GM12864 (cell line): Measurements from ENCODE around the gene RNF223.
"Not testable (repeated sequence)": the region's sequence is repeated elsewhere in the genome, so short reads cannot be mapped to it uniquely, and the experiment has no call there.

Experiments used
- DNase-seq: peaks from one replicate; pipeline ENCODE4 v3.0.0-alpha.2; 2011; ENCODE audit warnings: low read depth
- H3K4me3 ChIP-seq: 2 replicates; pipeline ENCODE4 v1.5.1; 2011; ENCODE audit warnings: mild to moderate bottlenecking, low read depth, low read length, control low read depth
- CTCF ChIP-seq: IDR thresholded peaks from 2 replicates; pipeline ENCODE4 v1.5.1; 2011; ENCODE audit warnings: low read depth, mild to moderate bottlenecking, moderate library complexity, low read length, control low read depth, inconsistent platforms; ENCODE audit errors: missing control alignments

Gene RNF223

GRCh38 chr1:1081311-1082238 lies 7.5 kb upstream of the RNF223 start:
- H3K4me3 ChIP-seq = no peak overlapping the region
- no peak for DNase-seq
- TF ChIP-seq CTCF = no peak

- no peak for DNase-seq
- TF ChIP-seq CTCF = no peak
- H3K4me3 ChIP-seq = no peak overlapping the region
Measured at GRCh38 chr1:1080951-1081310, 6.8 kb upstream of the RNF223 start.

GRCh38 chr1:1080122-1080757 lies 6.1 kb upstream of the RNF223 start:
- no peak overlapping the region for H3K4me3 ChIP-seq
- no peak for TF ChIP-seq CTCF

GRCh38 chr1:1079408-1080121 lies 5.5 kb upstream of the RNF223 start:
- DNase-seq = no peak
- no peak overlapping the region for H3K4me3 ChIP-seq

More at GRCh38 chr1:1080122-1080757, 6.1 kb upstream of the RNF223 start:
- no peak for DNase-seq

GRCh38 chr1:1077396-1077795 lies 3.3 kb upstream of the RNF223 start:
- H3K4me3 ChIP-seq, DNase-seq: not testable (repeated sequence)

More at GRCh38 chr1:1079408-1080121, 5.5 kb upstream of the RNF223 start:
- no peak for TF ChIP-seq CTCF

GRCh38 chr1:1075148-1075935 lies 1.2 kb upstream of the RNF223 start:
- TF ChIP-seq CTCF = no peak
- no peak for DNase-seq
- H3K4me3 ChIP-seq = no peak overlapping the region

GRCh38 chr1:1074631-1075147 lies 583 bp upstream of the RNF223 start:
- DNase-seq = no peak
- no peak overlapping the region for H3K4me3 ChIP-seq
- TF ChIP-seq CTCF = no peak
